Immature natural killer cell (primary cell): ENCODE data around the gene CCL8. TPM values are rescaled to one million over a fixed set of nuclear protein-coding genes. Genes with fewer than 3 reads are reported as not detected.

Experiments
- DNase-seq, 3 donors: peaks; one replicate each; pipeline ENCODE4 v3.0.0; 2022; ENCODE audit warnings: mixed read lengths in 1 of 3
- H3K27ac Mint-ChIP-seq, 6 donors: one replicate each; pipeline ENCODE4 v1.8.0; 2020; ENCODE audit warnings: mixed read lengths in 6 of 6, mild to moderate bottlenecking in 5 of 6, inconsistent platforms in 4 of 6, moderate library complexity in 3 of 6
- H3K27me3 Mint-ChIP-seq, 3 donors: one replicate each; pipeline ENCODE4 v1.8.0; 2020 to 2021; ENCODE audit warnings: low read depth in 3 of 3, mild to moderate bottlenecking in 3 of 3, mixed read lengths in 3 of 3, moderate library complexity in 3 of 3, inconsistent platforms in 1 of 3
- H3K36me3 Mint-ChIP-seq, 3 donors: one replicate each; pipeline ENCODE4 v1.8.0; 2020; ENCODE audit warnings: mixed read lengths in 3 of 3, inconsistent platforms in 2 of 3, mild to moderate bottlenecking in 2 of 3
- H3K4me1 Mint-ChIP-seq, 2 donors: one replicate each; pipeline ENCODE4 v1.8.0; 2020; ENCODE audit warnings: inconsistent platforms in 2 of 2, mild to moderate bottlenecking in 2 of 2, mixed read lengths in 2 of 2, moderate library complexity in 1 of 2
- H3K4me3 Mint-ChIP-seq, 5 donors: one replicate each; pipeline ENCODE4 v1.8.0; 2020; ENCODE audit warnings: mild to moderate bottlenecking in 5 of 5, mixed read lengths in 5 of 5, inconsistent platforms in 3 of 5, moderate library complexity in 3 of 5
- H3K9me3 Mint-ChIP-seq, 6 donors: one replicate each; pipeline ENCODE4 v1.8.0; 2020; ENCODE audit warnings: mild to moderate bottlenecking in 6 of 6, mixed read lengths in 6 of 6, inconsistent platforms in 4 of 6, moderate library complexity in 3 of 6
- polyA plus RNA-seq, 3 donors: library from polyadenylated mRNA; unstranded; fragments of 300-500 nt; fragmentation: Illumina TruSeq; gene quantifications; one replicate each; pipeline ENCODE4 v1.2.3, GENCODE V29; 2021

The CCL8 gene
- not detected for polyA plus RNA-seq

GRCh38 chr17:34319039-34319483 lies at the start of gene CCL8:
Gene CCL8, plus strand, starts transcription at chr17:34319435. Its CDS starts 67 bp downstream, at chr17:34319502.
- peaks cover 3 to 12% (median 6%) of the 10 kb centered on the region in 3 donors for H3K27me3 Mint-ChIP-seq

GRCh38 chr17:34269969-34270368 lies 49.3 kb upstream of the CCL8 start, which contains the start of gene CCL7:
Gene CCL7, plus strand, starts transcription at chr17:34270221. Its CDS starts 70 bp downstream, at chr17:34270291.
- peaks cover 0 to 3% (median 0%) of the 10 kb centered on the region in 6 donors for H3K9me3 Mint-ChIP-seq
- H3K4me3 Mint-ChIP-seq: no peak within 1 kb of the TSS
- peaks cover 3 to 13% (median 9%) of the 10 kb centered on the region in 3 donors for H3K27me3 Mint-ChIP-seq
- no peak within 1 kb of the TSS for H3K27ac Mint-ChIP-seq
- H3K4me1 Mint-ChIP-seq: no peaks in the 10 kb centered on the region
- DNase-seq: no peak
- H3K36me3 Mint-ChIP-seq: no peaks in the 10 kb centered on the region

More at GRCh38 chr17:34319039-34319483, at the start of gene CCL8:
- Mint-ChIP-seq H3K27ac (no peak within 1 kb of the TSS), H3K4me3 (no peak within 1 kb of the TSS), H3K4me1 (no peaks in the 10 kb centered on the region), H3K36me3 (no peaks in the 10 kb centered on the region), H3K9me3 (no peaks in the 10 kb centered on the region)
- no peak for DNase-seq

- Mint-ChIP-seq H3K27me3 (peaks cover 3 to 18% (median 12%) of the 10 kb centered on the region in 3 donors), H3K4me3 (no peak overlapping the region), H3K4me1 (no peaks in the 10 kb centered on the region), H3K27ac (no peak overlapping the region), H3K36me3 (no peaks in the 10 kb centered on the region), H3K9me3 (no peaks in the 10 kb centered on the region)
- no peak for DNase-seq
Measured at GRCh38 chr17:34275881-34276280, 43.4 kb upstream of the CCL8 start.

GRCh38 chr17:34276826-34277225 lies 42.4 kb upstream of the CCL8 start:
- no peaks in the 10 kb centered on the region for H3K36me3 Mint-ChIP-seq
- no peaks in the 10 kb centered on the region for H3K9me3 Mint-ChIP-seq
- H3K27ac Mint-ChIP-seq: no peak overlapping the region
- no peak for DNase-seq
- no peaks in the 10 kb centered on the region for H3K4me1 Mint-ChIP-seq
- H3K27me3 Mint-ChIP-seq: peaks cover 3 to 22% (median 11%) of the 10 kb centered on the region in 3 donors
- no peak overlapping the region for H3K4me3 Mint-ChIP-seq

GRCh38 chr17:34283571-34283970 lies 35.7 kb upstream of the CCL8 start:
- Mint-ChIP-seq H3K27ac (no peak overlapping the region), H3K4me3 (no peak overlapping the region), H3K4me1 (no peaks in the 10 kb centered on the region), H3K36me3 (no peaks in the 10 kb centered on the region), H3K9me3 (no peaks in the 10 kb centered on the region), H3K27me3 (peaks cover 7 to 19% (median 8%) of the 10 kb centered on the region in 3 donors)
- DNase-seq: no peak

GRCh38 chr17:34285286-34285792 lies 33.9 kb upstream of the CCL8 start, which contains the start of gene CCL11:
Gene CCL11, plus strand, starts transcription at chr17:34285742. Its CDS starts 67 bp downstream, at chr17:34285809.
- no peak within 1 kb of the TSS for H3K4me3 Mint-ChIP-seq
- H3K9me3 Mint-ChIP-seq: no peaks in the 10 kb centered on the region
- no peaks in the 10 kb centered on the region for H3K36me3 Mint-ChIP-seq
- no peak within 1 kb of the TSS for H3K27ac Mint-ChIP-seq
- no peaks in the 10 kb centered on the region for H3K4me1 Mint-ChIP-seq
- no peak for DNase-seq
- peaks cover 5 to 11% (median 8%) of the 10 kb centered on the region in 3 donors for H3K27me3 Mint-ChIP-seq

GRCh38 chr17:34287875-34288274 lies 31.4 kb upstream of the CCL8 start:
- no peaks in the 10 kb centered on the region for H3K9me3 Mint-ChIP-seq
- peaks cover 3 to 9% (median 8%) of the 10 kb centered on the region in 3 donors for H3K27me3 Mint-ChIP-seq
- H3K27ac Mint-ChIP-seq: no peak overlapping the region
- no peak for DNase-seq
- H3K4me1 Mint-ChIP-seq: no peaks in the 10 kb centered on the region
- no peaks in the 10 kb centered on the region for H3K36me3 Mint-ChIP-seq
- H3K4me3 Mint-ChIP-seq: no peak overlapping the region

- no peak for DNase-seq
- H3K9me3 Mint-ChIP-seq: no peaks in the 10 kb centered on the region
- H3K4me3 Mint-ChIP-seq: no peak overlapping the region
- no peak overlapping the region for H3K27ac Mint-ChIP-seq
- no peaks in the 10 kb centered on the region for H3K36me3 Mint-ChIP-seq
- no peaks in the 10 kb centered on the region for H3K4me1 Mint-ChIP-seq
- peaks cover 3 to 9% (median 3%) of the 10 kb centered on the region in 3 donors for H3K27me3 Mint-ChIP-seq
Measured at GRCh38 chr17:34290586-34290985, 28.6 kb upstream of the CCL8 start.

GRCh38 chr17:34291721-34292348 lies 27.4 kb upstream of the CCL8 start:
- Mint-ChIP-seq H3K4me3 (no peak overlapping the region), H3K36me3 (no peaks in the 10 kb centered on the region), H3K27me3 (peaks cover 1 to 7% (median 3%) of the 10 kb centered on the region in 3 donors), H3K27ac (no peak overlapping the region), H3K9me3 (no peaks in the 10 kb centered on the region), H3K4me1 (no peaks in the 10 kb centered on the region)
- no peak for DNase-seq

GRCh38 chr17:34299027-34299426 lies 20.2 kb upstream of the CCL8 start:
- H3K4me1 Mint-ChIP-seq: no peaks in the 10 kb centered on the region
- H3K27ac Mint-ChIP-seq: no peak overlapping the region
- peaks cover 1 to 5% (median 2%) of the 10 kb centered on the region in 3 donors for H3K27me3 Mint-ChIP-seq
- H3K9me3 Mint-ChIP-seq: peaks cover 0 to 4% (median 0%) of the 10 kb centered on the region in 6 donors
- DNase-seq: no peak
- H3K36me3 Mint-ChIP-seq: no peaks in the 10 kb centered on the region
- no peak overlapping the region for H3K4me3 Mint-ChIP-seq

GRCh38 chr17:34299956-34300577 lies 19.2 kb upstream of the CCL8 start:
- Mint-ChIP-seq H3K4me1 (no peaks in the 10 kb centered on the region), H3K4me3 (no peak overlapping the region), H3K9me3 (peaks cover 0 to 4% (median 0%) of the 10 kb centered on the region in 6 donors), H3K36me3 (no peaks in the 10 kb centered on the region), H3K27me3 (peaks cover 1 to 5% (median 5%) of the 10 kb centered on the region in 3 donors), H3K27ac (no peak overlapping the region)
- no peak for DNase-seq

GRCh38 chr17:34300652-34301370 lies 18.4 kb upstream of the CCL8 start:
- Mint-ChIP-seq H3K4me3 (no peak overlapping the region), H3K9me3 (peaks cover 0 to 4% (median 0%) of the 10 kb centered on the region in 6 donors), H3K27me3 (peaks cover 1 to 5% (median 5%) of the 10 kb centered on the region in 3 donors), H3K4me1 (no peaks in the 10 kb centered on the region), H3K36me3 (no peaks in the 10 kb centered on the region), H3K27ac (no peak overlapping the region)
- DNase-seq: no peak

- H3K27me3 Mint-ChIP-seq: peaks cover 0 to 5% (median 5%) of the 10 kb centered on the region in 3 donors
- H3K4me3 Mint-ChIP-seq: no peak overlapping the region
- H3K4me1 Mint-ChIP-seq: no peaks in the 10 kb centered on the region
- no peak for DNase-seq
- no peak overlapping the region for H3K27ac Mint-ChIP-seq
- no peaks in the 10 kb centered on the region for H3K36me3 Mint-ChIP-seq
- peaks cover 0 to 4% (median 0%) of the 10 kb centered on the region in 6 donors for H3K9me3 Mint-ChIP-seq
Measured at GRCh38 chr17:34301986-34302385, 17.2 kb upstream of the CCL8 start.

- DNase-seq: no peak
- Mint-ChIP-seq H3K4me3 (no peak overlapping the region), H3K4me1 (no peaks in the 10 kb centered on the region), H3K9me3 (peaks cover 0 to 4% (median 0%) of the 10 kb centered on the region in 6 donors), H3K27ac (no peak overlapping the region), H3K27me3 (peaks cover 0 to 5% (median 5%) of the 10 kb centered on the region in 3 donors), H3K36me3 (no peaks in the 10 kb centered on the region)
Measured at GRCh38 chr17:34302636-34303035, 16.6 kb upstream of the CCL8 start.
